K562 (cell line): Measurements from ENCODE around the gene DNASE1L2. TPM values are rescaled to one million over a fixed set of nuclear protein-coding genes. Genes with fewer than 3 reads are reported as not detected.

Experiments used
- ARID3A ChIP-seq: IDR thresholded peaks from 2 replicates; pipeline ENCODE4 v1.6.1; 2012; ENCODE audit warnings: low read depth, low read length, improper control_type of control experiment, borderline replicate concordance
- ATF1 ChIP-seq, 2 experiments: fragments of 450-650 bp in 1 of 2; IDR thresholded peaks; 2 replicates each; pipeline ENCODE4 v1.6.1; 2016; ENCODE audit warnings: missing compliant biosample characterization in 1 of 2, missing genetic modification characterization in 1 of 2
- BCL6 ChIP-seq: fragments of 250-450 bp; sonication (Bioruptor Pico); IDR thresholded peaks from 2 replicates; pipeline ENCODE4 v1.4.0; 2020
- BHLHE40 ChIP-seq: IDR thresholded peaks from 2 replicates; pipeline ENCODE4 v1.6.1; 2011; ENCODE audit warnings: low read length, improper control_type of control experiment
- CHD2 ChIP-seq: IDR thresholded peaks from 2 replicates; pipeline ENCODE4 v1.6.1; 2011; ENCODE audit warnings: low read depth, low read length
- CSDE1 ChIP-seq, 2 experiments: fragments of 450-650 bp; IDR thresholded peaks; 2 replicates each; pipeline ENCODE4 v1.6.1; 2016; ENCODE audit warnings: mild to moderate bottlenecking in 1 of 2
- ELF4 ChIP-seq: fragments of 450-650 bp; formaldehyde crosslinking; IDR thresholded peaks from 2 replicates; pipeline ENCODE4 v1.4.0; 2022; ENCODE audit warnings: missing genetic modification characterization
- FOXM1 ChIP-seq, 2 experiments: fragments of 450-650 bp in 1 of 2; sonication (generic) in 1 of 2; formaldehyde crosslinking in 1 of 2; IDR thresholded peaks; 2 replicates each; pipeline versions ENCODE4 v1.6.1 to v1.9.0; 2017 to 2022; ENCODE audit warnings: low read depth in 2 of 2, mild to moderate bottlenecking in 2 of 2, missing genetic modification reagents in 1 of 2, moderate library complexity in 1 of 2
- GTF2E2 ChIP-seq: fragments of 200-800 bp; sonication (Bioruptor generic); IDR thresholded peaks from 2 replicates; pipeline ENCODE4 v1.6.1; 2016; ENCODE audit warnings: missing genetic modification characterization, missing compliant biosample characterization
- KLF16 ChIP-seq: IDR thresholded peaks from 2 replicates; pipeline ENCODE4 v1.6.1; 2016; ENCODE audit warnings: antibody characterized with exemption
- PHB ChIP-seq: fragments of 250-450 bp; sonication (Bioruptor Pico); IDR thresholded peaks from 2 replicates; pipeline ENCODE4 v1.5.0; 2021
- PPARD ChIP-seq: fragments of 250-450 bp; sonication (Bioruptor Pico); IDR thresholded peaks from 2 replicates; pipeline ENCODE4 v1.8.0; 2022; ENCODE audit warnings: inconsistent platforms, mild to moderate bottlenecking, moderate library complexity
- SPI1 ChIP-seq: IDR thresholded peaks from 2 replicates; pipeline ENCODE4 v1.6.1; 2011; ENCODE audit warnings: low read depth, low read length, control low read depth, borderline replicate concordance
- TSC22D4 ChIP-seq: fragments of 450-650 bp; IDR thresholded peaks from 2 replicates; pipeline ENCODE4 v1.6.1; 2016; ENCODE audit warnings: missing genetic modification characterization, missing biosample characterization, control low read depth
- ZBTB33 ChIP-seq: sonication (generic); formaldehyde crosslinking; IDR thresholded peaks from 2 replicates; pipeline ENCODE4 v1.8.1; 2023; ENCODE audit warnings: mild to moderate bottlenecking, missing genetic modification reagents
- ZNF583 ChIP-seq: fragments of 250-450 bp; sonication (Bioruptor Pico); IDR thresholded peaks from 2 replicates; pipeline ENCODE4 v1.4.0; 2020
- ZNF584 ChIP-seq: fragments of 200-800 bp; sonication (Bioruptor generic); IDR thresholded peaks from 2 replicates; pipeline ENCODE4 v1.6.1; 2016; ENCODE audit warnings: low read depth, mild to moderate bottlenecking, missing genetic modification characterization, missing compliant biosample characterization
- ZNF766 ChIP-seq: fragments of 200-800 bp; sonication (Bioruptor generic); conservative IDR thresholded peaks from 2 replicates; pipeline ENCODE4 v1.6.1; 2016; ENCODE audit warnings: missing genetic modification characterization, missing compliant biosample characterization
- polyA plus RNA-seq, 8 experiments: library from polyadenylated mRNA; depleted of rRNA in 4 of 8; stranded (reverse) in 5 of 8; unstranded in 3 of 8; fragments of >200 nt; fragmentation: Nextera tagmentation in 2 of 8; fragmentation: Illumina TruSeq in 1 of 8; extraction: Ambion mirVana in 2 of 8; extraction: Trizol in 1 of 8; gene quantifications; 2 replicates each; pipeline versions ENCODE4 v1.2.1 to v1.2.3, GENCODE V29; 2011 to 2014; ENCODE audit warnings: inconsistent platforms in 1 of 8, missing spikeins in 1 of 8
- total RNA-seq, 7 experiments: library from RNA; depleted of rRNA in 6 of 7; stranded (reverse); fragments of >200 nt in 6 of 7; fragmentation: Illumina TruSeq in 2 of 7; extraction: Trizol in 2 of 7; gene quantifications; 2 replicates each; pipeline versions ENCODE4 v1.2.1 to v1.2.3, GENCODE V29; 2011 to 2021; ENCODE audit warnings: low replicate concordance in 1 of 7
- TF ChIP-seq, protein P1 (sequence below), 2 experiments: fragments of 450-650 bp; formaldehyde crosslinking in 1 of 2; IDR thresholded peaks; 2 replicates each; pipeline versions ENCODE4 v1.4.0 to v1.6.1; 2014 to 2020; ENCODE audit warnings: mild to moderate bottlenecking in 2 of 2, borderline replicate concordance in 1 of 2, low read depth in 1 of 2

The DNASE1L2 gene
- total and polyA plus RNA-seq, 9 of the 15 experiments (the other 6 are each of a cell fraction or from before 2014, with no cell fraction given), result 0.08 to 2.7 (median 1.7) TPM; not detected in 1

GRCh38 chr16:2214719-2214968, 21.6 kb upstream of the DNASE1L2 start, which contains the start of gene PGP (continued):
- TF ChIP-seq, protein P1, sequence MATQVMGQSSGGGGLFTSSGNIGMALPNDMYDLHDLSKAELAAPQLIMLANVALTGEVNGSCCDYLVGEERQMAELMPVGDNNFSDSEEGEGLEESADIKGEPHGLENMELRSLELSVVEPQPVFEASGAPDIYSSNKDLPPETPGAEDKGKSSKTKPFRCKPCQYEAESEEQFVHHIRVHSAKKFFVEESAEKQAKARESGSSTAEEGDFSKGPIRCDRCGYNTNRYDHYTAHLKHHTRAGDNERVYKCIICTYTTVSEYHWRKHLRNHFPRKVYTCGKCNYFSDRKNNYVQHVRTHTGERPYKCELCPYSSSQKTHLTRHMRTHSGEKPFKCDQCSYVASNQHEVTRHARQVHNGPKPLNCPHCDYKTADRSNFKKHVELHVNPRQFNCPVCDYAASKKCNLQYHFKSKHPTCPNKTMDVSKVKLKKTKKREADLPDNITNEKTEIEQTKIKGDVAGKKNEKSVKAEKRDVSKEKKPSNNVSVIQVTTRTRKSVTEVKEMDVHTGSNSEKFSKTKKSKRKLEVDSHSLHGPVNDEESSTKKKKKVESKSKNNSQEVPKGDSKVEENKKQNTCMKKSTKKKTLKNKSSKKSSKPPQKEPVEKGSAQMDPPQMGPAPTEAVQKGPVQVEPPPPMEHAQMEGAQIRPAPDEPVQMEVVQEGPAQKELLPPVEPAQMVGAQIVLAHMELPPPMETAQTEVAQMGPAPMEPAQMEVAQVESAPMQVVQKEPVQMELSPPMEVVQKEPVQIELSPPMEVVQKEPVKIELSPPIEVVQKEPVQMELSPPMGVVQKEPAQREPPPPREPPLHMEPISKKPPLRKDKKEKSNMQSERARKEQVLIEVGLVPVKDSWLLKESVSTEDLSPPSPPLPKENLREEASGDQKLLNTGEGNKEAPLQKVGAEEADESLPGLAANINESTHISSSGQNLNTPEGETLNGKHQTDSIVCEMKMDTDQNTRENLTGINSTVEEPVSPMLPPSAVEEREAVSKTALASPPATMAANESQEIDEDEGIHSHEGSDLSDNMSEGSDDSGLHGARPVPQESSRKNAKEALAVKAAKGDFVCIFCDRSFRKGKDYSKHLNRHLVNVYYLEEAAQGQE (IDR thresholded peaks at IDR 0.05; ENCODE audit: borderline replicate concordance), result no peak
- TF ChIP-seq, protein P1 (CRISPR knock-in tag; IDR thresholded peaks at IDR 0.05; ENCODE audit: low read depth), result no peak
- TF ChIP-seq ZNF766 (CRISPR knock-in tag), result peak; percentile 98
- peak; percentile 95 for TF ChIP-seq CHD2
- TF ChIP-seq ZBTB33 (CRISPR knock-in tag), result no peak
- TF ChIP-seq SPI1, result no peak
- TF ChIP-seq ZNF584 (CRISPR knock-in tag), result peak; percentile 98; the same call in 1 of the 2 replicates
- no peak for TF ChIP-seq PHB (CRISPR knock-in tag)
- TF ChIP-seq ARID3A, result no peak
- TF ChIP-seq ELF4 (CRISPR knock-in tag), result no peak; the same call in 1 of the 2 replicates
- no peak for TF ChIP-seq BHLHE40
- 0 out of 2 replicates have a peak, but pooled peaks have one; percentile 48 for TF ChIP-seq FOXM1 (IDR thresholded peaks at IDR 0.05; ENCODE audit: low read depth)
- no peak for TF ChIP-seq FOXM1 (CRISPR knock-in tag; IDR thresholded peaks at IDR 0.05; ENCODE audit: low read depth)
- no peak for TF ChIP-seq ATF1 (CRISPR knock-in tag; IDR thresholded peaks at IDR 0.05)
- no peak for TF ChIP-seq ATF1 (tag; IDR thresholded peaks at IDR 0.05)
- no peak for TF ChIP-seq CSDE1 (IDR thresholded peaks at IDR 0.05)
- no peak for TF ChIP-seq KLF16
- TF ChIP-seq BCL6 (CRISPR knock-in tag), result peak; percentile 67; the same call in 1 of the 2 replicates
- TF ChIP-seq ZNF583 (CRISPR knock-in tag), result 0 out of 2 replicates have a peak, but pooled peaks have one; percentile 27
- TF ChIP-seq TSC22D4, result no peak
- TF ChIP-seq PPARD (CRISPR knock-in tag), result no peak
- no peak for TF ChIP-seq GTF2E2
